ENCODE results near the gene WDPCP.

DNA sequence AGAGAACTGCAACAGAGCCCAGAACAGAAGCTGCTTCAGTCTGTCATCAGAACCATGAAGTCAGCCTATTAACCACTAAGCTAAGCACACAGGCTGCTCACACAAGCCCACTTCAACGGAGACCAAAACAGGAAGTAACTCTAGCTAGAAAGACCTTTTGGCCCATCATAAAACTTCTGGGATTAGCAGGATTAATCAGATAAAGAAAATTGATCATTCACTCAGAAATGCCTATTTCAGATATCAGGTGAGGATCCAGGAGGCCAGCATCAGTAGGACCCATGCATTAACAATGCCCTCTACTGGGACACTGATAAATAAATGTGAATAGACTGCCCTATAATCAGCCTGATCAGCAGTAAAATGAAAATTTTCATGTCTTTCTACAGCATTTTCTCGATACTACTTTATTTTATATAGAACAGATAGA, 101.4 kb downstream of the WDPCP start:
- TF ChIP-seq REST (IDR thresholded peaks at IDR 0.05; ENCODE audit: unreplicated experiment) (no peak), EZH2 (IDR thresholded peaks at IDR 0.05; ENCODE audit: low read depth, unreplicated experiment) (no peak), JUNB (IDR thresholded peaks at IDR 0.05; ENCODE audit: unreplicated experiment) (no peak), EZH2phosphoT487 (IDR thresholded peaks at IDR 0.05; ENCODE audit: unreplicated experiment) (no peak), POLR2AphosphoS5 (IDR thresholded peaks at IDR 0.05; ENCODE audit: low read depth) (no peak), NANOG (IDR thresholded peaks at IDR 0.05; ENCODE audit: borderline replicate concordance) (no peak), ZNF114 (CRISPR knock-in tag; IDR thresholded peaks at IDR 0.05) (no peak), CREB1 (CRISPR knock-in tag; IDR thresholded peaks at IDR 0.05; ENCODE audit: low read depth) (no peak), ZNF331 (CRISPR knock-in tag; IDR thresholded peaks at IDR 0.05; ENCODE audit: low read depth) (no peak)
- TF ChIP-seq, protein P1, sequence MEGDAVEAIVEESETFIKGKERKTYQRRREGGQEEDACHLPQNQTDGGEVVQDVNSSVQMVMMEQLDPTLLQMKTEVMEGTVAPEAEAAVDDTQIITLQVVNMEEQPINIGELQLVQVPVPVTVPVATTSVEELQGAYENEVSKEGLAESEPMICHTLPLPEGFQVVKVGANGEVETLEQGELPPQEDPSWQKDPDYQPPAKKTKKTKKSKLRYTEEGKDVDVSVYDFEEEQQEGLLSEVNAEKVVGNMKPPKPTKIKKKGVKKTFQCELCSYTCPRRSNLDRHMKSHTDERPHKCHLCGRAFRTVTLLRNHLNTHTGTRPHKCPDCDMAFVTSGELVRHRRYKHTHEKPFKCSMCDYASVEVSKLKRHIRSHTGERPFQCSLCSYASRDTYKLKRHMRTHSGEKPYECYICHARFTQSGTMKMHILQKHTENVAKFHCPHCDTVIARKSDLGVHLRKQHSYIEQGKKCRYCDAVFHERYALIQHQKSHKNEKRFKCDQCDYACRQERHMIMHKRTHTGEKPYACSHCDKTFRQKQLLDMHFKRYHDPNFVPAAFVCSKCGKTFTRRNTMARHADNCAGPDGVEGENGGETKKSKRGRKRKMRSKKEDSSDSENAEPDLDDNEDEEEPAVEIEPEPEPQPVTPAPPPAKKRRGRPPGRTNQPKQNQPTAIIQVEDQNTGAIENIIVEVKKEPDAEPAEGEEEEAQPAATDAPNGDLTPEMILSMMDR (conservative IDR thresholded peaks at IDR 0.05; ENCODE audit: low read depth in 2 of 2) = peak; percentile 30 to 57
- TF ChIP-seq, protein P2, sequence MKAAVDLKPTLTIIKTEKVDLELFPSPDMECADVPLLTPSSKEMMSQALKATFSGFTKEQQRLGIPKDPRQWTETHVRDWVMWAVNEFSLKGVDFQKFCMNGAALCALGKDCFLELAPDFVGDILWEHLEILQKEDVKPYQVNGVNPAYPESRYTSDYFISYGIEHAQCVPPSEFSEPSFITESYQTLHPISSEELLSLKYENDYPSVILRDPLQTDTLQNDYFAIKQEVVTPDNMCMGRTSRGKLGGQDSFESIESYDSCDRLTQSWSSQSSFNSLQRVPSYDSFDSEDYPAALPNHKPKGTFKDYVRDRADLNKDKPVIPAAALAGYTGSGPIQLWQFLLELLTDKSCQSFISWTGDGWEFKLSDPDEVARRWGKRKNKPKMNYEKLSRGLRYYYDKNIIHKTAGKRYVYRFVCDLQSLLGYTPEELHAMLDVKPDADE (IDR thresholded peaks at IDR 0.05) = no peak
- TF ChIP-seq, protein P3, sequence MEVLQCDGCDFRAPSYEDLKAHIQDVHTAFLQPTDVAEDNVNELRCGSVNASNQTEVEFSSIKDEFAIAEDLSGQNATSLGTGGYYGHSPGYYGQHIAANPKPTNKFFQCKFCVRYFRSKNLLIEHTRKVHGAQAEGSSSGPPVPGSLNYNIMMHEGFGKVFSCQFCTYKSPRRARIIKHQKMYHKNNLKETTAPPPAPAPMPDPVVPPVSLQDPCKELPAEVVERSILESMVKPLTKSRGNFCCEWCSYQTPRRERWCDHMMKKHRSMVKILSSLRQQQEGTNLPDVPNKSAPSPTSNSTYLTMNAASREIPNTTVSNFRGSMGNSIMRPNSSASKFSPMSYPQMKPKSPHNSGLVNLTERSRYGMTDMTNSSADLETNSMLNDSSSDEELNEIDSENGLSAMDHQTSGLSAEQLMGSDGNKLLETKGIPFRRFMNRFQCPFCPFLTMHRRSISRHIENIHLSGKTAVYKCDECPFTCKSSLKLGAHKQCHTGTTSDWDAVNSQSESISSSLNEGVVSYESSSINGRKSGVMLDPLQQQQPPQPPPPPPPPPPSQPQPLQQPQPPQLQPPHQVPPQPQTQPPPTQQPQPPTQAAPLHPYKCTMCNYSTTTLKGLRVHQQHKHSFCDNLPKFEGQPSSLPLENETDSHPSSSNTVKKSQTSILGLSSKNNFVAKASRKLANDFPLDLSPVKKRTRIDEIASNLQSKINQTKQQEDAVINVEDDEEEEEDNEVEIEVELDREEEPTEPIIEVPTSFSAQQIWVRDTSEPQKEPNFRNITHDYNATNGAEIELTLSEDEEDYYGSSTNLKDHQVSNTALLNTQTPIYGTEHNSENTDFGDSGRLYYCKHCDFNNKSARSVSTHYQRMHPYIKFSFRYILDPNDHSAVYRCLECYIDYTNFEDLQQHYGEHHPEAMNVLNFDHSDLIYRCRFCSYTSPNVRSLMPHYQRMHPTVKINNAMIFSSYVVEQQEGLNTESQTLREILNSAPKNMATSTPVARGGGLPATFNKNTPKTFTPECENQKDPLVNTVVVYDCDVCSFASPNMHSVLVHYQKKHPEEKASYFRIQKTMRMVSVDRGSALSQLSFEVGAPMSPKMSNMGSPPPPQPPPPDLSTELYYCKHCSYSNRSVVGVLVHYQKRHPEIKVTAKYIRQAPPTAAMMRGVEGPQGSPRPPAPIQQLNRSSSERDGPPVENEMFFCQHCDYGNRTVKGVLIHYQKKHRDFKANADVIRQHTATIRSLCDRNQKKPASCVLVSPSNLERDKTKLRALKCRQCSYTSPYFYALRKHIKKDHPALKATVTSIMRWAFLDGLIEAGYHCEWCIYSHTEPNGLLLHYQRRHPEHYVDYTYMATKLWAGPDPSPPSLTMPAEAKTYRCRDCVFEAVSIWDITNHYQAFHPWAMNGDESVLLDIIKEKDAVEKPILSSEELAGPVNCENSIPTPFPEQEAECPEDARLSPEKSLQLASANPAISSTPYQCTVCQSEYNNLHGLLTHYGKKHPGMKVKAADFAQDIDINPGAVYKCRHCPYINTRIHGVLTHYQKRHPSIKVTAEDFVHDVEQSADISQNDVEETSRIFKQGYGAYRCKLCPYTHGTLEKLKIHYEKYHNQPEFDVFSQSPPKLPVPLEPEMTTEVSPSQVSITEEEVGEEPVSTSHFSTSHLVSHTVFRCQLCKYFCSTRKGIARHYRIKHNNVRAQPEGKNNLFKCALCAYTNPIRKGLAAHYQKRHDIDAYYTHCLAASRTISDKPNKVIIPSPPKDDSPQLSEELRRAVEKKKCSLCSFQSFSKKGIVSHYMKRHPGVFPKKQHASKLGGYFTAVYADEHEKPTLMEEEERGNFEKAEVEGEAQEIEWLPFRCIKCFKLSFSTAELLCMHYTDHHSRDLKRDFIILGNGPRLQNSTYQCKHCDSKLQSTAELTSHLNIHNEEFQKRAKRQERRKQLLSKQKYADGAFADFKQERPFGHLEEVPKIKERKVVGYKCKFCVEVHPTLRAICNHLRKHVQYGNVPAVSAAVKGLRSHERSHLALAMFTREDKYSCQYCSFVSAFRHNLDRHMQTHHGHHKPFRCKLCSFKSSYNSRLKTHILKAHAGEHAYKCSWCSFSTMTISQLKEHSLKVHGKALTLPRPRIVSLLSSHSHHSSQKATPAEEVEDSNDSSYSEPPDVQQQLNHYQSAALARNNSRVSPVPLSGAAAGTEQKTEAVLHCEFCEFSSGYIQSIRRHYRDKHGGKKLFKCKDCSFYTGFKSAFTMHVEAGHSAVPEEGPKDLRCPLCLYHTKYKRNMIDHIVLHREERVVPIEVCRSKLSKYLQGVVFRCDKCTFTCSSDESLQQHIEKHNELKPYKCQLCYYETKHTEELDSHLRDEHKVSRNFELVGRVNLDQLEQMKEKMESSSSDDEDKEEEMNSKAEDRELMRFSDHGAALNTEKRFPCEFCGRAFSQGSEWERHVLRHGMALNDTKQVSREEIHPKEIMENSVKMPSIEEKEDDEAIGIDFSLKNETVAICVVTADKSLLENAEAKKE (CRISPR knock-in tag; IDR thresholded peaks at IDR 0.05) = no peak
